Lower leg skin (tissue), 3 donors: ENCODE results near the gene SMOC1.

Source experiments
- CTCF ChIP-seq, 3 donors: fragments of 450-650 bp; IDR thresholded peaks; one replicate each; pipeline ENCODE4 v1.5.1; 2016; ENCODE audit warnings: antibody characterized with exemption in 3 of 3, mild to moderate bottlenecking in 3 of 3, moderate library complexity in 2 of 3
- POLR2A ChIP-seq, 2 donors: fragments of 450-650 bp; IDR thresholded peaks; one replicate each; pipeline ENCODE4 v1.6.1; 2016 to 2017; ENCODE audit warnings: antibody characterized with exemption in 2 of 2, mild to moderate bottlenecking in 1 of 2, moderate library complexity in 1 of 2

- TF ChIP-seq CTCF (IDR thresholded peaks at IDR 0.05) (no peak), POLR2A (IDR thresholded peaks at IDR 0.05) (no peak)
Measured at GRCh38 chr14:69922198-69922597, 43.0 kb downstream of the SMOC1 start.
